Hepatocyte (in vitro differentiated cells): ENCODE measurements around the gene HSPA4L.

Source experiments
- EZH2phosphoT487 ChIP-seq: fragments of 200-600 bp; sonication (generic); IDR thresholded peaks from one replicate; pipeline ENCODE4 v1.6.1; 2018; ENCODE audit warnings: antibody characterized with exemption, mild to moderate bottlenecking, low read depth, moderate library complexity; ENCODE audit not compliant: unreplicated experiment, severe bottlenecking
- TF ChIP-seq, protein P1 (sequence below): fragments of 200-600 bp; sonication (generic); IDR thresholded peaks from 2 replicates; pipeline ENCODE4 v1.5.1; 2016; ENCODE audit warnings: antibody characterized with exemption, mild to moderate bottlenecking; ENCODE audit not compliant: poor library complexity

DNA sequence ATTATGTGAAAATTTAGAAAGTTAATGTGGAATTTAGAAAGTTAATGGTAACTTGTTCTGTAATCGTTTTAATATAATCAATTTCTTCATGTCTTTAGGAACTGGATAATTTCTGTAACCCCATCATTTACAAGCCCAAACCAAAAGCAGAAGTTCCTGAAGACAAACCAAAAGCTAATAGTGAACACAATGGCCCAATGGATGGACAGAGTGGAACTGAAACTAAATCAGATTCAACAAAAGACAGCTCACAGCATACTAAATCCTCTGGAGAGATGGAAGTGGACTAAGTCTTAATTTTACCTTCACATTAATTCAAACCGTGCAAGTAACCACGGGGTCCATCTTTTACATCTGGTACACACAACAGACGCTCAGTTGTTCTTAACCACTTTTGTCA is 50.5 kb downstream of the HSPA4L start:
- TF ChIP-seq, protein P1, sequence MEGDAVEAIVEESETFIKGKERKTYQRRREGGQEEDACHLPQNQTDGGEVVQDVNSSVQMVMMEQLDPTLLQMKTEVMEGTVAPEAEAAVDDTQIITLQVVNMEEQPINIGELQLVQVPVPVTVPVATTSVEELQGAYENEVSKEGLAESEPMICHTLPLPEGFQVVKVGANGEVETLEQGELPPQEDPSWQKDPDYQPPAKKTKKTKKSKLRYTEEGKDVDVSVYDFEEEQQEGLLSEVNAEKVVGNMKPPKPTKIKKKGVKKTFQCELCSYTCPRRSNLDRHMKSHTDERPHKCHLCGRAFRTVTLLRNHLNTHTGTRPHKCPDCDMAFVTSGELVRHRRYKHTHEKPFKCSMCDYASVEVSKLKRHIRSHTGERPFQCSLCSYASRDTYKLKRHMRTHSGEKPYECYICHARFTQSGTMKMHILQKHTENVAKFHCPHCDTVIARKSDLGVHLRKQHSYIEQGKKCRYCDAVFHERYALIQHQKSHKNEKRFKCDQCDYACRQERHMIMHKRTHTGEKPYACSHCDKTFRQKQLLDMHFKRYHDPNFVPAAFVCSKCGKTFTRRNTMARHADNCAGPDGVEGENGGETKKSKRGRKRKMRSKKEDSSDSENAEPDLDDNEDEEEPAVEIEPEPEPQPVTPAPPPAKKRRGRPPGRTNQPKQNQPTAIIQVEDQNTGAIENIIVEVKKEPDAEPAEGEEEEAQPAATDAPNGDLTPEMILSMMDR = no peak
- TF ChIP-seq EZH2phosphoT487 = no peak
